Trophoblast cell (in vitro differentiated cells and primary cell): Measurements from ENCODE around the gene HIVEP3.

Experiments used
- DNase-seq, 2 donors: peaks; one replicate each; pipeline ENCODE4 v3.0.0-alpha.2; 2016
- H2AFZ ChIP-seq: 2 replicates; pipeline ENCODE4 v1.6.1; 2013; ENCODE audit warnings: low read length, moderate library complexity, mild to moderate bottlenecking; ENCODE audit not compliant: insufficient read depth, poor library complexity
- H2AK5ac ChIP-seq: 2 replicates; pipeline ENCODE4 v1.6.1; 2013; ENCODE audit warnings: mild to moderate bottlenecking, low read length
- H2BK120ac ChIP-seq: 2 replicates; pipeline ENCODE4 v1.6.1; 2013; ENCODE audit warnings: low read length, mild to moderate bottlenecking, moderate library complexity; ENCODE audit not compliant: insufficient read depth, poor library complexity
- H2BK12ac ChIP-seq: 2 replicates; pipeline ENCODE4 v1.6.1; 2013; ENCODE audit warnings: mild to moderate bottlenecking, low read length, moderate library complexity
- H2BK5ac ChIP-seq: 2 replicates; pipeline ENCODE4 v1.6.1; 2013; ENCODE audit warnings: low read length, low read depth, moderate library complexity, mild to moderate bottlenecking; ENCODE audit not compliant: poor library complexity
- H3K14ac ChIP-seq: 2 replicates; pipeline ENCODE4 v1.6.1; 2013; ENCODE audit warnings: mild to moderate bottlenecking, low read length
- H3K18ac ChIP-seq: 2 replicates; pipeline ENCODE4 v1.6.1; 2013; ENCODE audit warnings: mild to moderate bottlenecking, low read length
- H3K23ac ChIP-seq: 2 replicates; pipeline ENCODE4 v1.6.1; 2013; ENCODE audit warnings: low read length
- H3K27ac ChIP-seq: 2 replicates; pipeline ENCODE4 v1.5.1; 2013; ENCODE audit warnings: low read depth, mild to moderate bottlenecking, inconsistent platforms, low read length, moderate library complexity
- H3K27me3 ChIP-seq: 2 replicates; pipeline ENCODE4 v1.6.1; 2013; ENCODE audit warnings: inconsistent platforms, mild to moderate bottlenecking, low read length, moderate library complexity; ENCODE audit not compliant: insufficient read depth
- H3K36me3 ChIP-seq, 2 experiments: 1 replicate in 1 of 2; 2 replicates in 1 of 2; pipeline ENCODE4 v1.6.1; 2013; ENCODE audit warnings: low read length in 2 of 2, mild to moderate bottlenecking in 2 of 2, moderate library complexity in 1 of 2; ENCODE audit not compliant: insufficient read depth in 2 of 2, control insufficient read depth in 1 of 2
- H3K4ac ChIP-seq: 2 replicates; pipeline ENCODE4 v1.6.1; 2013; ENCODE audit warnings: low read depth, mild to moderate bottlenecking, low read length, moderate library complexity
- H3K4me1 ChIP-seq, 2 experiments: 1 replicate in 1 of 2; 2 replicates in 1 of 2; pipeline ENCODE4 v1.6.1; 2013; ENCODE audit warnings: low read length in 2 of 2, mild to moderate bottlenecking in 2 of 2, moderate library complexity in 1 of 2; ENCODE audit not compliant: insufficient read depth in 2 of 2, control insufficient read depth in 1 of 2
- H3K4me2 ChIP-seq: 2 replicates; pipeline ENCODE4 v1.6.1; 2013; ENCODE audit warnings: inconsistent platforms, mild to moderate bottlenecking, low read length, moderate library complexity
- H3K4me3 ChIP-seq: 2 replicates; pipeline ENCODE4 v1.5.1; 2013; ENCODE audit warnings: mild to moderate bottlenecking, low read depth, low read length, inconsistent platforms
- H3K79me1 ChIP-seq: one replicate; pipeline ENCODE4 v1.6.1; 2013; ENCODE audit warnings: low read length
- H3K79me2 ChIP-seq: 2 replicates; pipeline ENCODE4 v1.6.1; 2013; ENCODE audit warnings: low read length, mild to moderate bottlenecking; ENCODE audit not compliant: control insufficient read depth, insufficient read depth, poor library complexity
- H3K9ac ChIP-seq: 2 replicates; pipeline ENCODE4 v1.6.1; 2013; ENCODE audit warnings: mild to moderate bottlenecking, low read length
- H3K9me3 ChIP-seq: 2 replicates; pipeline ENCODE4 v1.6.1; 2013; ENCODE audit warnings: low read depth, mild to moderate bottlenecking, control low read depth, inconsistent platforms, low read length; ENCODE audit not compliant: insufficient read depth
- H4K12ac ChIP-seq: 2 replicates; pipeline ENCODE4 v1.6.1; 2013; ENCODE audit warnings: low read depth, mild to moderate bottlenecking, low read length, moderate library complexity
- H4K8ac ChIP-seq: 2 replicates; pipeline ENCODE4 v1.6.1; 2013; ENCODE audit warnings: low read depth, mild to moderate bottlenecking, low read length, moderate library complexity
- H4K91ac ChIP-seq: one replicate; pipeline ENCODE4 v1.6.1; 2013; ENCODE audit warnings: low read depth, mild to moderate bottlenecking, low read length, moderate library complexity
- WGBS: extraction: QIAGEN DNeasy Blood & Tissue Kit; methylation state at CpG from one replicate; pipeline ENCODE4 v1.1.7; 2013; ENCODE audit warnings: missing lambda C conversion rate; ENCODE audit not compliant: insufficient read length, insufficient coverage; ENCODE audit errors: extremely low coverage; 5-methylcytosine and 5-hydroxymethylcytosine counted together

Gene HIVEP3

GRCh38 chr1:41512701-41513382 lies 405.9 kb downstream of the HIVEP3 start:
- H3K14ac ChIP-seq: no peak overlapping the region
- H2AK5ac ChIP-seq: peak overlapping the region; percentile 7
- H3K4ac ChIP-seq: no peak overlapping the region
- H3K27ac ChIP-seq: no peak overlapping the region
- no peaks in the 10 kb centered on the region for H3K27me3 ChIP-seq
- peak overlapping the region; percentile 21 for H4K91ac ChIP-seq
- H2BK5ac ChIP-seq: no peak overlapping the region
- no peak for DNase-seq
- no CpG with 5 or more reads among the region's 27 CpGs for WGBS
- peak overlapping the region; percentile 10 for H2BK12ac ChIP-seq
- H3K23ac ChIP-seq: no peak overlapping the region
- no peak overlapping the region for H3K18ac ChIP-seq
- no peak overlapping the region for H4K12ac ChIP-seq
- H2AFZ ChIP-seq: no peak overlapping the region
- peaks cover 10% of the 10 kb centered on the region for H3K79me1 ChIP-seq
- H4K8ac ChIP-seq: no peak overlapping the region
- peaks cover 23 to 24% of the 10 kb centered on the region in 2 experiments for H3K4me1 ChIP-seq
- no peak overlapping the region for H3K4me2 ChIP-seq
- peaks cover 4% of the 10 kb centered on the region for H3K9me3 ChIP-seq
- H2BK120ac ChIP-seq: no peak overlapping the region
- H3K4me3 ChIP-seq: no peak overlapping the region
- H3K36me3 ChIP-seq: no peaks in the 10 kb centered on the region
- H3K79me2 ChIP-seq: peaks cover 2% of the 10 kb centered on the region
- no peak overlapping the region for H3K9ac ChIP-seq

GRCh38 chr1:41511239-41511540 lies 407.5 kb downstream of the HIVEP3 start:
- no peaks in the 10 kb centered on the region for H3K27me3 ChIP-seq
- no peak overlapping the region for H2BK12ac ChIP-seq
- no peak overlapping the region for H4K8ac ChIP-seq
- no peak overlapping the region for H4K91ac ChIP-seq
- peaks cover 15 to 16% of the 10 kb centered on the region in 2 experiments for H3K4me1 ChIP-seq
- no peak overlapping the region for H3K4me2 ChIP-seq
- no peak overlapping the region for H3K27ac ChIP-seq
- no peak overlapping the region for H2AFZ ChIP-seq
- H3K4me3 ChIP-seq: no peak overlapping the region
- no peak overlapping the region for H2AK5ac ChIP-seq
- no peak overlapping the region for H3K9ac ChIP-seq
- no peak overlapping the region for H2BK120ac ChIP-seq
- H3K79me1 ChIP-seq: peaks cover 3% of the 10 kb centered on the region
- no peak overlapping the region for H3K14ac ChIP-seq
- H3K18ac ChIP-seq: no peak overlapping the region
- DNase-seq: no peak
- H3K23ac ChIP-seq: no peak overlapping the region
- peaks cover 4% of the 10 kb centered on the region for H3K9me3 ChIP-seq
- no peak overlapping the region for H4K12ac ChIP-seq
- no CpG with 5 or more reads among the region's 7 CpGs for WGBS
- H3K4ac ChIP-seq: no peak overlapping the region
- H3K36me3 ChIP-seq: no peaks in the 10 kb centered on the region
- H2BK5ac ChIP-seq: no peak overlapping the region
- H3K79me2 ChIP-seq: no peaks in the 10 kb centered on the region

- Histone ChIP-seq H4K8ac (no peak overlapping the region), H3K36me3 (no peaks in the 10 kb centered on the region), H3K14ac (no peak overlapping the region), H2AFZ (no peak overlapping the region), H4K91ac (no peak overlapping the region), H3K79me2 (no peaks in the 10 kb centered on the region), H3K23ac (no peak overlapping the region), H3K4me3 (no peak overlapping the region), H2BK120ac (no peak overlapping the region), H3K4me1 (peaks cover 11 to 12% of the 10 kb centered on the region in 2 experiments), H3K4ac (no peak overlapping the region), H2BK5ac (no peak overlapping the region), H3K9ac (no peak overlapping the region), H4K12ac (no peak overlapping the region), H2AK5ac (no peak overlapping the region), H2BK12ac (no peak overlapping the region), H3K27me3 (no peaks in the 10 kb centered on the region), H3K4me2 (no peak overlapping the region), H3K27ac (no peak overlapping the region), H3K9me3 (peaks cover 4% of the 10 kb centered on the region), H3K79me1 (peaks cover under 1% of the 10 kb centered on the region), H3K18ac (no peak overlapping the region)
- no peak for DNase-seq
- WGBS: no CpG with 5 or more reads among the region's 41 CpGs
Measured at GRCh38 chr1:41510531-41511238, 408.0 kb downstream of the HIVEP3 start.

GRCh38 chr1:41509270-41509671 lies 409.5 kb downstream of the HIVEP3 start:
- H3K79me1 ChIP-seq: no peaks in the 10 kb centered on the region
- no peak overlapping the region for H4K91ac ChIP-seq
- no CpG with 5 or more reads among the region's 9 CpGs for WGBS
- no peak overlapping the region for H4K12ac ChIP-seq
- H3K79me2 ChIP-seq: no peaks in the 10 kb centered on the region
- no peak overlapping the region for H3K27ac ChIP-seq
- no peaks in the 10 kb centered on the region for H3K36me3 ChIP-seq
- H3K18ac ChIP-seq: no peak overlapping the region
- no peak overlapping the region for H2BK5ac ChIP-seq
- H2BK12ac ChIP-seq: no peak overlapping the region
- no peaks in the 10 kb centered on the region for H3K27me3 ChIP-seq
- H3K23ac ChIP-seq: no peak overlapping the region
- DNase-seq: no peak
- H3K4me2 ChIP-seq: no peak overlapping the region
- no peak overlapping the region for H4K8ac ChIP-seq
- H3K9me3 ChIP-seq: peaks cover 3% of the 10 kb centered on the region
- no peak overlapping the region for H2BK120ac ChIP-seq
- no peak overlapping the region for H3K14ac ChIP-seq
- peaks cover 4 to 8% of the 10 kb centered on the region in 2 experiments for H3K4me1 ChIP-seq
- no peak overlapping the region for H3K4me3 ChIP-seq
- H3K4ac ChIP-seq: no peak overlapping the region
- H3K9ac ChIP-seq: no peak overlapping the region
- no peak overlapping the region for H2AK5ac ChIP-seq
- H2AFZ ChIP-seq: no peak overlapping the region
